D341Med (cell line): Measurements from ENCODE around the gene ZNF627.
"Not testable (repeated sequence)": the region's sequence is repeated elsewhere in the genome, so short reads cannot be mapped to it uniquely, and the experiment has no call there.

ENCODE experiments used
- DNase-seq: peaks from one replicate; pipeline ENCODE4 v3.0.0; 2012; ENCODE audit warnings: low spot score

Gene ZNF627

DNA sequence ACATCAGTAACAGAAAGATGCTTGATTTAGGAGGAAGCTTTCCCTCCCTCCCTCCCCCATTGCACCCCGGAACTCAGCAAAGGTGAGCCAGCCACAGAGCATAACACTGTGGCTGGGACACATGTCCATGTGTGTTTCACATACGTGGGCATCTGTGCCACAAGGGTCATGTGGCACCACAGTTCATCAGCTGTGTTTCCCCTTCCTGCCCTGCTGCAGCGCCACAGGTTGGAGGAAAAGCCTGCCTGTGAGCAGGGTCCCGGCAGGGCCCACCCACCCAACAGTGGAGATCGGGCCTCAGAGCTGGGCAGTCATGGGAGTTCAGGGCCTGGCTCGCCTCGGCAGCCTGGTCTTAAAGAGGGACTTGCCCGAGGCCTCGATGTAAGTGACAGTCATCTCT is 22.6 kb upstream of the ZNF627 start:
- no peak for DNase-seq

DNA sequence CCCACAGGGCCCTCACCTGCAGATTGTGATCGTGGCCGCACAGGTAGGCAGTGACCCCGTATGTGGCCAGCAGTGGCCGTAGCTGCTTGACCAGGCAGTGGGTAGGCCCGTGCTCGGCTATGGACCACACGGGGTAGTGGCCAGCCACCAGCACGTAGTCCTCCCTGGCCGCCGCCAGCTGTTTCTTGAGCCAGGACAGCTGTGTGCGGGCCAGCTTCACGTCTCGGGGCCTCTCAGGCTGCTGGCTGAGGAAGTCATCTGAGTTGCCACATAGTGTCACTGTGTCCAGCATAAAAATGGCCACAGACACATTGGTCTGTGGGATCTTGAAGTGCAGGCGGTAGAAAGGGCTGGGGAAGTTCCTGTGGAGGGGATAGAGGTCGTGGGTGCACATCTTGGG is 21.1 kb upstream of the ZNF627 start:
- DNase-seq = no peak

DNA sequence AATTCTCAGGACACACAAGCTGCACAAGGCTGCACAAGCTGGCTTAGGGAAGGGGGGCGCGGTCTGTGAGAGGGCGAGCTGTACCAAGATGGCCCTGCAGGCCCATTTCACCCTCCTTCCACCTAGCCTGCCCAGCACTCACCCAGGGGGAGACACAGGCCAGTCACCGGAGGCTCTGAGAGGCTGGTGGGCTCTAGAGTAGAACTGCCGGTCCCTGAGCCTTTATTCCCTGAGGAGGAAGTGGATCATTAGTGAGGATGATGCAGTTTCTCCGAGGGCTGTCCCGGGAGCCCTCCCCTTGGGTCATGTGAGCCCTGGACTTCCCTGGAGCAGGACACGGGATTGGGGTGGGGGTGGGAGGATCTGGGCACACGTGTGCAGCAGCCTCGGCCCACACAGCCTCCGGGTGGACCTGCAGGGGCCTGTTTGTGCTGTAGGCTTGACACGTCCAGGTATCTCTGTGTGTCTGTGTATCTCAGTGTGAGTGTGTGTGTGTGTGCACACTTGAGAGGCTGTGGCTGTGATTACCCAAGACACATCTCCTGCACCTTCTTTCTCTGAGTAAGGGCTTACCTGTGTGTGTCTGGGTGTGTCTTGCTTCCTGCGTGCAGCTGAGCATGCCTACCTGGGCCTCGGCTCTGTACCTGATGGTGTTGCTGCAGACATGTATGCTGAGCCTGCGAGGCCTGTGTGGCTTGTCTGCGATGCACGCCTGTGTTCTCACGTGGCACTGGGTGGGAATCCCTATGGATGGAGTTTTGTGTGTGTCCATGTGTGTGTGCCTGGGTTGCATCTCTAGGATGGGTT is 19.6 kb upstream of the ZNF627 start, which contains the start of gene ACP5:
Gene ACP5 (minus strand): TSS at position 195 of the 807 bp plus-strand sequence. CDS start 328 bp downstream, outside the sequence.
- DNase-seq = no peak

DNA sequence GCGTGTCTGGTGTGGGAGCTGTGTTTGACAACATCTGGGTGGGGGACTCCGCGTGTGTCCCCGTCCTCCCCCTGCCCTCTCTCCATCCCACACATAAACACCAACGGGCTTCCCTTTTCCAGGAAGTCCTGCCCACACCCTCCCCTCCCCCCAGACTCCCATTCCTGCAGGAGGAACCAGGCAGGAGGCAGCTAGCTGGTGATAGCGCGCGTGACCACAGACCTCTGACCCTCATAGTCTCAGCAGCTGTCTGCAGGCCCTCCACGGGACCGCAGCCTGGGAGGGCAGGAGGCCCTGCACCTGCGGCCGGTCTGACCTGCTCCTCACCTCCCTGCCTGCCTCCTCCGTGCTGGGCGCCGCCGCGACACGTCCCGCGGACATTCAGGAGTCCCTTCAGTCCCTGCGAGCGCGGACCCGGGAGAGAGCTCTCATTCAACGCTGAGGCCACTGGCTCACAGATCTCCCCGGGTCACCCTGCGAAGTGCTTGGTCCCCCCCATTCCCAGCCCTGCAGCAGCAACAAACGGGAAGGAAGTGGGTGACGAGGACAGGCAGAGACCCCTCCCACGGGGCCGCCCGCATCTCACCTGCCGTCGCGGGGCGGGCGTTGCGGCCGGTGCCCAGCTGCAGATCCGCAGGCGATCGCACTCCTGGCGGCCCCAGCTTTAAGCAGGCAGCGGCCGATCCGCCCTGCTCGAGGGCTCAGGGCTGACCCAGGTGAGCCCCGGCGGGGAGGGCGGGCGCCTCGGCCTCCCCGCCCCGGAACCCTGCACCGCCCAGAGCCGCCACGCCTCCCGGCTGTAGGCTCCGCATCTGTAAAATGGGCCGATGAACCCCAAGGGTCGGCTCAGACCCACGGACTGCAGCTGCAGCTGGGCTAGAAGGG is 18.8 kb upstream of the ZNF627 start:
- DNase-seq = peak; percentile 41

DNA sequence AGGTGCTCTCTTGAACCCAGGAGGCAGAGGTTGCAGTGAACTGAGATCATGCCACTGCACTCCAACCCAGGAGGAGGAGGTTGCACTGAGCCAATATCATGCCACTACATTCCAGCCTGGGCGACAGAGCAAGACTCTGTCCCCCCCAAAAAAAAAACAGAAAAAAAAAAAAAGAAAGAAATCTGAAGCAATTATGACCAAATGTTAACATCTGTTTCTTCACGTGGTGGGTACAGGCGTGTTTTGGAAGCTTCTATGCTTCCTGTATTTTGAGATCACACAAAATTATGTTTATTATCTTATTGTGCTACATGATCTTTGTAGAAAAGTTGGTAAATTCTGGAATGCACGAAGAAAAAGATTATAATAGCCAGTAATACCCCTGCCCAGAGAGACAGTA is 17.2 kb upstream of the ZNF627 start:
- DNase-seq = no peak

DNA sequence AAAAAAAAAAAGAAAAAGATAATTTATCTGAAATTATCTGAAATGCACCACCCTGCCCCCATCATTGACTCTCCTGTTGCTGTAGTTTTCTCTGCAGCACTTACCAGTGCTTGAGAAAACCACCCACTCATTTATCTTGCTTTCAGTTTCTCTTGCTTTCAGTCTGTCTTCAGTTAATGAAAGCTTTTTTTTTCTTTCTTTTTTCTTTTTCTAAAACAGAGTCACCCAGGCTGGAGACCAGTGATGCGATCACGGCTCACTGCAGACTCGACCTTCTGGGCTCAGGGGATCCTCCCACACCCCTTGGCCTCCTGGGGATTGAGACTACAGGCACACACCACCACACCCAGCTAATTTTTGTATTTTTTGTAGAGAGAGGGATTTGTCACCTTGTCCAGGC is 15.5 kb upstream of the ZNF627 start:
- no peak for DNase-seq

DNA sequence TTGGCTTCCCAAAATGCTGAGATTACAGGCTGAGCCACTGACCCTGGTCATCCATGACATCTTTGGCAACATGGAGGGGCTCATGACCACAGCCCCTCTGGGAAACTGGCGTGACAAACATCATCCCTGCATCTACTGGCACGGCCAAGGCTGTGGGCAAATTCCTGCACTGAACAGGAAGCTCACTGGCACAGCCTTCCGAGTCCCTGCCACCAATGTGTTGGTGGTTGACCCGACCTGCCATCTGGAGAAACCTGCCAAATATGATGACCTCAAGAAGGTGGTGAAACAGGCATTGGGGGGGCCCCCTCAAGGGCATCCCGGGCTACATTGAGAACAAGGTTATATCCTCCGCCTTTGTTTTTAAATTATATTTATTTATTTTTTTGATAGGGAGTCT is 11.0 kb upstream of the ZNF627 start:
- no peak for DNase-seq

DNA sequence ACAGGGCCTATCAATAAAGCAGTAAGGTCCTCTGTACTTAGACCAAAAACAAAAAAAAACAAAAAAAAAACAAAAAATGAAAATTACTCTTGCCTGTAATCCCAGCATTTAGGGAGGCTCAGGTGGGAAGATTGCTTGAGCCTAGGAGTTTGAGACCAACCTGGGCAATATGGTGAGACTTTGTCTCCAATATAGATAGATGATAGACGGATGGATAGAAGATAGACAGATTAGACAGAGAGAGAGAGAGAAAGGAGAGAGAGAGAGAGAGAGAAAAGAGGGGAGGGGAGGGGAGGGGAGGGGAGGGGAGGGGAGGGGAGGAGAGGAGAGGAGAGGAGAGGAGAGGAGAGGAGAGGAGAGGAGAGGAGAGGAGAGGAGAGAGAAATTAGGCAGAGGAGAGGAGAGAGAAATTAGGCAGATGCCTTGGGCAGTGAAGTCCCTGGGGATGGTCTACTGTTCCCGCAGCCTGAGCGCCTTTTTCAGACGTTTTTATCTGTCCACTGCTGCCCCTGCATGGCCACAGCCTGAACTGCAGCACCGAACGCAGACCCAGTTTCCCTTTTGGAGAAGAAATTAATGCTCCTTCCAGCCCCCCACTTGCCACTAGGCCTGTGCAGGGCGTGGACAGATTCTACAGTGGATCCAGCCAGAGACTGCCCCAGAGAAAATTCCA is 9.8 kb upstream of the ZNF627 start:
- peak; percentile 89 for DNase-seq

DNA sequence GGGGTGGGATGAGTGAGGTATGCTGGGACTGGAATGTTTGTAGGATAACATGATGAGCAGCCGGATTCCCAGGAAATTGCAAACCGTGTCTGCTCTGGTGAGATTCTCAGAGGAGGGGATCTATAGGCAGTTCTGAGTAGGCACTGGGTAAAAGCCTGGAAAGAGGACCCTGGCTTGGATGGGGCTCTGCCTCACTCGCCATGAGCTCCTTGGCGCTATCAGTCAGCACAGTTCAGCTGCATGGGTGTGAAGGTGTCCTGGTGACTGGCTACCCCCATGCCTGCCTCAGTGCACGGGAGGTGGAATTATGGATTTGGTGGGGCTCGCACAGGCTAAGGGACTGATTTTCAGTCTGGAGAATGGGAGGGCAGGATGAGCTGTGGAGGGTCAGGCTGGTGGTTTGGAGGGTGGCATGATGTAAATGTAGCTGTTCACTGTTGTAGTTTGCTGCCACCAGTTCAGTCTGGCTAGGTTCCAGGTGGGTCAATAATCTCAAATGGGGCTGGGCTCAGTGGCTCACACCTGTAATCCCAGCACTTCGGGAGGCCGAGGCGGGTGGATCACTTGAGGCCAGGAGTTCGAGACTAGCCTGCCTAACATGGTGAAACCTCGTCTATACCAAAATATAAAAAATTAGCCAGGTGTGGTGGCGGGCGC is 9.2 kb upstream of the ZNF627 start:
- no peak for DNase-seq

DNA sequence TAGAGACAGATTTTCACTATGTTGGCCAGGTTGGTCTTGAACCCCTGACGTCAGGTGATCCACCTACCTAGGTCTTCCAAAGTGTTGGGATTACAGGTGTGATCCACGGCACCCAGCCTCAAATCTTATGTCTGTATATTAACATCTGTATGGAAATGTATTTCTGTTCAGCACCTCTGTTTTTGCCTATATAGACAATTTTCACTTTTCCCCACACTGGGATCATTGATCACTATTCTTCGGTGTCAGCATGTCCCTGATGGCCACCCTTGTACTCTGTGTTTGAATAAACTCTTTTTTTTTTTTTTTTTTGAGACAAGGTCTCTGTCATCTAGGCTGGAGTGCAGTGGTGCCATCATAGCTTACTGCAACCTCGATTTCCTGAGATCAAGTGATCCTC is 3.2 kb upstream of the ZNF627 start:
- no peak for DNase-seq

DNA sequence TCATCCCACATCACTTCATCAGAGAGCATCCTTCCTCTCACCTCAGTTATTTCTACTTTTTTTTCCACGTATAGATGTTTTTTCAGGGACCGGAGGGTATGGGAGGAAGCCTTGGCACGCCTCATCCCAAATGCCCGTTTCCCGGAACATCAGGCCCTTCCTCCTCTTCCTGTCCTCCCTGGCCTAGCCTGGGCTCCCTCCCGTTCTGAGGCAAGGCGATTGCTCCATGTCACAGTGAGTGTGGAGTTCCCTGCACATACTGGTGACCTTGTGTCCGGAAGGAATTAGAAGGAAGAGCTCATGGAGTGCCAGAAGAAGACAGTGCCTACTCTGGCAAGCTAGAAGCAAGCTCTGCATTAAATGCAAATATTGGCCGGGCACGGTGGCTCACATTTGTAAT is 1.1 kb upstream of the ZNF627 start:
- no peak for DNase-seq

DNA sequence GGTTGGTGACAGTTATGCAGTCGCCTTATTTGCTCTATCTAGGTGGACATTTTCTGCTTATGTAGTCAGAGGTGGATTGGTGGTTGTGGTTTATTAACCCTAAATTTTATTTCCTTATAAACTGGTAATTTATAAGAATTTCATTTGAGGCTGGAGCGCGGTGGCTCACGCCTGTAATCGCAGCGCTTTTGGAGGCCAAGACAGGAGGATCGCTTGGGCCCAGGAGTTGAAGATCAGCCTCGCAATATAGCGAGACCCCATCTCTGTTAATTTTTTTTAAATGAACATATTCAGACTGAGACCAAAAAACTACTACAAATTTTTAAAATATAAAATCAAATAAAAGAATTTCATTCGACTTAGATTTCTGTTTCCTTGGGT is 810 bp downstream of the ZNF627 start:
- DNase-seq = no peak

DNA sequence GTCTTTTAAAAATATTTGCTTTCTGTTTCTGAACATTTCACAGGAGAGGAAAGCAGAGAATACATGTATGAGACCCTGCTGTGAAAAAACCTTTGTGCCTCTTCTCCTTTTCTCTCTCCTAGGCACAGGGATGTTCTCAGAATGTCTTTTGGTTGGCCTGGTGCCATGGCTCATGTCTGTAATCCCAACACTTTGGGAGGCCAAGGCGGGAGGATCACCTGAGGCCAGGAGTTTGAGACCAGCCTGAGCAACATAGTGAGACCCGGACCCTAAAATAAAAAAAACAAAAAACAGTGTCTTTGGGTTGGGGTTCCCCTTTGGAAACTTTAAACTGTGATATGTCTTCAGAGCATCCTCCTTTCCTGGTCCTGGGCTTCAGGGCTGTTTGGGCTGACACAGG is 1.5 kb downstream of the ZNF627 start:
- DNase-seq = no peak

DNA sequence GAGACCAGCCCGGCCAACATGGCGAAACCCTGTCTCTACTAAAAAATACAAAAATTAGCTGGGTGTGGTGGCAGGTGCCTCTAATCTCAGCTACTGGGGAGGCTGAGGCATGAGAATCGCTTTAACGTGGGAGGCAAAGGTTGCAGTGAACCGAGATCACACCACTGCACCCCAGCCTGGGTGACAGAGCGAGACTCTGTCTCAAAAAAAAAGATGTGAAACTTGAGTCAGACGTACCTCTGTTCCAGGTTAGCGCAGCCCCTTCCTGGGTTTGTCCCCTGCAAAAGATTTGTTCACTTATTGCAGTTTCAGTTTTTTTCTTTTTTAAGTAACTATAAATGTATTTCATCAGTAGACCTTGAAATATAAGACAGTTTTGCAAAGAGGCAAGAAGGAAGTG is 2.4 kb downstream of the ZNF627 start:
- DNase-seq = not testable (repeated sequence)

DNA sequence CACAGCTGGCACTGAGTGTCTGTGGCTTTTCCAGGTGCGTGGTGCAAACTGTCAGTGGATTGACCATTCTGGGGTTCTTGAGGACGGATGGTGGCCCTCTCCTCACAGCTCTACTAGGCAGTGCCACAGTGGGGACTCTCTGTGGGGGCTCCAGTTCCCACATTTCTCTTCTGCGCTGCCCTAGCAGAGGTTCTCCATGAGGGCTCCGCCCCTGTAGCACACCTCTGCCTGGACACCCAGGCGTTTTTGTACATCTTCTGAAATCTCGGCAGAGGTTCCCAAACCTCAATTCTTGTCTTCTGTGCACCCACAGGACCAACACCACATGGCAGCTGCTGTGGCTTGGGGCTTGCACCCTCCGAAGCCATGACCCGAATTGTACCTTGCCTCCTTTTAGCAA is 9.2 kb downstream of the ZNF627 start:
- no peak for DNase-seq

DNA sequence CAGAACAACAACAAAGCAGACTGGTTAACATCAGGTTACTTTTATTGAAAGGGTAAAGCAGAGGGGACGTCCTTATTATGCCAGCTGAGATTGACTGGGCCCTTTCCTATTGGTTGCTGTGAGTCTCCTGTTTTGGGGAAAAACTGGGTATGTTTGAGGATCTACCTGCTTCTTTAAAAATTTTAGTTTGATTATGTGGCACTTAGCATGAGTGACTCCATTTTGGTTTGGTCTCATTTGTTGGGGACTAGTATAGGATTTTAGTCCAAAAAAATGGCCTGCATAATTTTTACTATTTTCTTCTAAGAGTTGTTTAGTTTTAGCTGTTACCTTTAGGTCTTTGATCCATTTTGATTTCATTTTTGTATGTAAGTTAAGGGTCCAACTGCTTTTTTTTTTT is 14.4 kb downstream of the ZNF627 start:
- DNase-seq = no peak

DNA sequence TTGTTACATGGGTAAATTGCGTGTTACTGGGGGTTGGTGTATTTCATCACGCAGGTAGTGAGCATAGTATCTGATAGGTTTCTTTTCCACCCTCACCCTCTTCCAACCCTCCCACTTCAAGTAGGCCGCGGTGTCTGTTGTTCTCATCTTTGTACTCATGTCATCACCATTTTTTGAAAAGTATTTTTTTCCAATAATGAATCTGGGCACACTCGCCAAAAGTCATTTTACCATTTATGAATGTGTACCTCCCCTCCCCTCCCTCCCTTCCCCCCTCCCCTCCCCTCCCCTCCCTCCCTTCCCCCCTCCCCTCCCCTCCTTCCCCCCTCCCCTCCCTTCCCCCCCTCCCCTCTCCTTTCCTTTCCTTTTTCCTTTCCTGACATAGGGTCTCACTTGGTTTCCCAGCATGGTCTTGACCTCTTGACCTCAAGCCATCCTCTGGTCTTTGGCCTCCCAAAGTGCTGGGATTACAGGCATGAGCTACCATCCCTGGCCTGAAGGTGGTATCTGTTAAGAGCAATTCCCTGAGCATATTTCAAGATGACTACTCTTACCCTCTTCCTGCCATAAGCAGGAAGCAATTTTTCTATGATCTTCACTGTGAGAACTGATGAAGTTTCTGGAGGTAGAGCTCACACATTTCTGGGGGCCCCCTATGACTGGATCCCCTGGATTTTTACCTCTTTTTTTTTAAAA is 15.7 kb downstream of the ZNF627 start:
- DNase-seq = no peak

DNA sequence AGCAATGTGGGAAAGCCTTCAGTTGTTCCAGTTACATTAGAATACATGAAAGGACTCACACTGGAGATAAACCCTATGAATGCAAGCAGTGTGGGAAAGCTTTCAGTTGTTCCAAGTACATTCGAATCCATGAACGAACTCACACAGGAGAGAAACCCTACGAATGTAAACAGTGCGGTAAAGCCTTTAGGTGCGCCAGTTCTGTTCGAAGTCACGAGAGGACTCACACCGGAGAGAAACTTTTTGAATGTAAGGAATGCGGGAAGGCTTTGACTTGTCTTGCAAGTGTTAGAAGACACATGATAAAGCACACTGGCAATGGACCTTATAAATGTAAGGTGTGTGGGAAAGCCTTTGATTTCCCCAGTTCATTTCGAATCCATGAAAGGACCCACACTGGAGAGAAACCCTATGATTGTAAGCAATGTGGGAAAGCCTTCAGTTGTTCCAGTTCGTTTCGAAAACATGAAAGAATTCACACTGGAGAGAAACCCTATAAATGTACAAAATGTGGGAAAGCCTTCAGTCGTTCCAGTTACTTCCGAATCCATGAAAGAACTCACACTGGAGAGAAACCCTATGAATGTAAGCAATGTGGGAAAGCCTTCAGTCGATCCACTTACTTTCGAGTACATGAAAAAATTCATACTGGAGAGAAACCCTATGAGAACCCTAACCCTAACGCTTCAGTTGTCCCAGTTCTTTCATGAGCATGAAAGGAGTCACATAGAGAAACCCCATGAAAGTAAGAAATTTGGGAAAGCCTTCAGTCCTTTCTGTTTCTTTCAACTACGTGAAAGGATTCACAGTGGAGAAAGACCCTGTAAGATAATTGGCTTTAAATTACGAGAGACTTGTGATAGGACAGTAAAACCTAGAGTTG is 20.1 kb downstream of the ZNF627 start:
- no peak for DNase-seq

DNA sequence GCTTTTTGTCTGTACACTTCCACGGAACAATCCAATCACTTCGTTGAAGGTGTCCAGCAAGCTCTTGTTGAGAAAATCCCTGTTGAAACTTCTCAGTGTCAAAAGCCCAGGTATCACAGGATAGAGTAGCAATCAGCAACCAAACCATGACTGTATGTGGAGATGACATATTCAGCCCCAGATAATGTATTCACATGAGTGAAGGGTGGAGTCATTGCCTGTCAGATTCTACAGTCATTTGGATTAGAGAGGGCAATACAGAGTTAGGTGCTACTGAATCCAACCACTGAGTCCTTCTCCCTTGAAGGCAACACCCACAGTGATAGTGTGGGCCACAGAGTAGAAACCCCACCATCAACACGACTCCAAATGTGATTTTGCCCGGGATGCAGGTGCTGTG is 23.3 kb downstream of the ZNF627 start:
- no peak for DNase-seq

DNA sequence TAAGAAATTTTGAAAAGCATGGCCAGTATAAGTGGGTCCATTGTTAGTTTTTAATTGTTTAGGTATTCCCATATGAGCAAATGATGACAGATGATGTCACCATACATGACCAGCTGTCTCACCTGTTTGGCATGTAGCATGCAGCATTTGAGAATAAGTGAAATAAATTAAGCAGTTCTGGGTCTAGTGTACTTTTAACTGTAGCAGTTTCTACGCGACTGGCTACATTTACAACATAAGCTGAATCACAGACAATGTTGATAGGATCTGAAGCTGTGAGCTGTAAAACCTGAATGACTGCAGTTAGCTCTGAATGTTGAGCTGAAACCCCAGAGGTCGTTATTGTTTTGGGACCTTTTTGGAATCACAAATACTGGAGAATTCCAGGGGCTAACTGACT is 25.1 kb downstream of the ZNF627 start:
- DNase-seq = not testable (repeated sequence)

DNA sequence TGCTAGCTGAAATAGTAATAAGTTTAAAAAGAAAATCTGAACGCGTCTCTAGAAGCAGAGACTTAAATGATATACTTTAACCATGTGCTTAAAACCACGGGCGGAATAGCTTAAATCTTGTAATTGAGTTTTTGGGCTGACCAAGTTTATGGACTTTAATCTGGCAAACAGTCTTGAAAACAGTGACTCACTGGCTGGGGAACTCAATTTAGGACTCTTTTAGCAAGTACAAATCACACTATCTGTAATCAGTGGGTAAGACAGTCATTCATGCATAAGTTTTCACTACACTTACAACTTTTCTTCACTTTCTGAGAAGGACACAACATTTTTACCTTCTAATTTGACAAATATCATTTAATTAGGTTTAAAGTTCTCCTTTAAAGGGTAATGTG is 26.8 kb downstream of the ZNF627 start:
- no peak for DNase-seq
